ENCODE data around the gene RPH3AL.

The RPH3AL gene

GRCh38 chr17:292016-292415 lies 60.6 kb downstream of the RPH3AL start:
- no peak for TF ChIP-seq CTCF (IDR thresholded peaks at IDR 0.05; ENCODE audit: low read depth, low read length)
- no peak overlapping the region for H3K4me3 ChIP-seq (ENCODE audit: low read depth, low read length)
- in situ Hi-C loops (cut with HindIII; ENCODE audit: low sequenced_read_pairs) = no loop called here
- no peak for DNase-seq (ENCODE audit: low read depth, low spot score)

- no peak overlapping the region for H3K4me3 ChIP-seq (ENCODE audit: low read depth, low read length)
- in situ Hi-C loops (cut with HindIII; ENCODE audit: low sequenced_read_pairs) = no loop called here
- no peak for TF ChIP-seq CTCF (IDR thresholded peaks at IDR 0.05; ENCODE audit: low read depth, low read length)
- no peak for DNase-seq (ENCODE audit: low read depth, low spot score)
Measured at GRCh38 chr17:291587-291986, 61.0 kb downstream of the RPH3AL start.

- in situ Hi-C loops (cut with HindIII; ENCODE audit: low sequenced_read_pairs) = no loop called here
- TF ChIP-seq CTCF (IDR thresholded peaks at IDR 0.05; ENCODE audit: low read depth, low read length) = no peak
- H3K4me3 ChIP-seq (ENCODE audit: low read depth, low read length) = no peak overlapping the region
- no peak for DNase-seq (ENCODE audit: low read depth, low spot score)
Measured at GRCh38 chr17:290626-291025, 62.0 kb downstream of the RPH3AL start.

- no peak for TF ChIP-seq CTCF (IDR thresholded peaks at IDR 0.05; ENCODE audit: low read depth, low read length)
- in situ Hi-C loops (cut with HindIII; ENCODE audit: low sequenced_read_pairs) = no loop called here
- no peak for DNase-seq (ENCODE audit: low read depth, low spot score)
- H3K4me3 ChIP-seq (ENCODE audit: low read depth, low read length) = no peak overlapping the region
Measured at GRCh38 chr17:290121-290521, 62.5 kb downstream of the RPH3AL start.

GRCh38 chr17:289409-289808 lies 63.2 kb downstream of the RPH3AL start:
- no peak overlapping the region for H3K4me3 ChIP-seq (ENCODE audit: low read depth, low read length)
- TF ChIP-seq CTCF (IDR thresholded peaks at IDR 0.05; ENCODE audit: low read depth, low read length) = no peak
- no peak for DNase-seq (ENCODE audit: low read depth, low spot score)
- in situ Hi-C loops (cut with HindIII; ENCODE audit: low sequenced_read_pairs) = no loop called here

GRCh38 chr17:288802-289356 lies 63.7 kb downstream of the RPH3AL start:
- H3K4me3 ChIP-seq (ENCODE audit: low read depth, low read length) = no peak overlapping the region
- no peak for TF ChIP-seq CTCF (IDR thresholded peaks at IDR 0.05; ENCODE audit: low read depth, low read length)
- DNase-seq (ENCODE audit: low read depth, low spot score) = no peak
- in situ Hi-C loops (cut with HindIII; ENCODE audit: low sequenced_read_pairs) = no loop called here

- TF ChIP-seq CTCF (IDR thresholded peaks at IDR 0.05; ENCODE audit: low read depth, low read length) = no peak
- in situ Hi-C loops (cut with HindIII; ENCODE audit: low sequenced_read_pairs) = no loop called here
Measured at GRCh38 chr17:286571-286970, 66.0 kb downstream of the RPH3AL start.

More at GRCh38 chr17:286571-286970, 66.0 kb downstream of the RPH3AL start:
- H3K4me3 ChIP-seq (ENCODE audit: low read depth, low read length) = no peak overlapping the region
- no peak for DNase-seq (ENCODE audit: low read depth, low spot score)

Data from astrocyte of the spinal cord (primary cell).